K562 (cell line): ENCODE results near the gene PRF1. TPM values are rescaled to one million over a fixed set of nuclear protein-coding genes. Genes with fewer than 3 reads are reported as not detected.

ENCODE experiments used
- ADNP ChIP-seq: fragments of 200-800 bp; sonication (Bioruptor generic); IDR thresholded peaks from 2 replicates; pipeline ENCODE4 v1.6.1; 2016; ENCODE audit warnings: missing genetic modification characterization, missing compliant biosample characterization
- ARHGAP35 ChIP-seq: fragments of 450-650 bp; IDR thresholded peaks from 2 replicates; pipeline ENCODE4 v1.6.1; 2018; ENCODE audit not compliant: partially characterized antibody
- BMI1 ChIP-seq: fragments of 150-350 bp; IDR thresholded peaks from 2 replicates; pipeline ENCODE4 v1.6.1; 2014; ENCODE audit warnings: low read length
- CBX3 ChIP-seq, 2 experiments: IDR thresholded peaks; 1 replicate in 1 of 2; 2 replicates in 1 of 2; pipeline ENCODE4 v1.6.1; 2012; ENCODE audit warnings: inconsistent platforms in 2 of 2, low read length in 2 of 2, borderline replicate concordance in 1 of 2, control low read depth in 1 of 2
- CCAR2 ChIP-seq: fragments of 200-400 bp; formaldehyde crosslinking; IDR thresholded peaks from 2 replicates; pipeline ENCODE4 v1.6.1; 2017; ENCODE audit warnings: mild to moderate bottlenecking, low read depth, low read length
- CREB1 ChIP-seq, 2 experiments: sonication (generic) in 1 of 2; formaldehyde crosslinking in 1 of 2; IDR thresholded peaks; 2 replicates each; pipeline versions ENCODE4 v1.6.1 to v1.8.0; 2012 to 2022; ENCODE audit warnings: inconsistent platforms in 1 of 2, mild to moderate bottlenecking in 1 of 2, missing genetic modification reagents in 1 of 2, moderate library complexity in 1 of 2
- HNRNPLL ChIP-seq: fragments of 200-400 bp; formaldehyde crosslinking; IDR thresholded peaks from 2 replicates; pipeline ENCODE4 v1.6.1; 2017; ENCODE audit warnings: low read length, low read depth, mild to moderate bottlenecking; ENCODE audit not compliant: poor library complexity, severe bottlenecking
- IFI16 ChIP-seq: fragments of 250-450 bp; sonication (Bioruptor Pico); IDR thresholded peaks from 2 replicates; pipeline ENCODE4 v2.1.2; 2022; ENCODE audit warnings: mild to moderate bottlenecking, inconsistent platforms
- KDM2B ChIP-seq: fragments of 250-450 bp; sonication (Bioruptor Pico); IDR thresholded peaks from 2 replicates; pipeline ENCODE4 v1.8.0; 2021; ENCODE audit warnings: mild to moderate bottlenecking, moderate library complexity
- KLF1 ChIP-seq: fragments of 450-650 bp; IDR thresholded peaks from 2 replicates; pipeline ENCODE4 v1.6.1; 2016; ENCODE audit warnings: missing genetic modification characterization, missing compliant biosample characterization
- KLF13 ChIP-seq: fragments of 450-650 bp; IDR thresholded peaks from 2 replicates; pipeline ENCODE4 v1.6.1; 2016; ENCODE audit warnings: missing genetic modification characterization, low read depth, mild to moderate bottlenecking, missing compliant biosample characterization, moderate library complexity, borderline replicate concordance
- MAFG ChIP-seq: fragments of 450-650 bp; conservative IDR thresholded peaks from 2 replicates; pipeline ENCODE4 v1.6.1; 2016; ENCODE audit warnings: missing genetic modification characterization, missing compliant biosample characterization
- MBD2 ChIP-seq: sonication (generic); IDR thresholded peaks from 2 replicates; pipeline ENCODE4 v1.6.1; 2016; ENCODE audit warnings: low read depth, borderline replicate concordance
- NCOA4 ChIP-seq: fragments of 450-650 bp; IDR thresholded peaks from 2 replicates; pipeline ENCODE4 v1.6.1; 2018; ENCODE audit warnings: mild to moderate bottlenecking; ENCODE audit not compliant: partially characterized antibody
- POLR2AphosphoS5 ChIP-seq: IDR thresholded peaks from 2 replicates; pipeline ENCODE4 v1.6.1; 2011; ENCODE audit warnings: mild to moderate bottlenecking, low read depth, low read length, moderate library complexity; ENCODE audit not compliant: control insufficient read depth, insufficient read depth
- RCOR1 ChIP-seq, 2 experiments: IDR thresholded peaks; 2 replicates each; pipeline ENCODE4 v1.6.1; 2012; ENCODE audit warnings: low read depth in 2 of 2, low read length in 2 of 2, borderline replicate concordance in 1 of 2, improper control_type of control experiment in 1 of 2
- SMAD3 ChIP-seq: fragments of 450-650 bp; formaldehyde crosslinking; conservative IDR thresholded peaks from 2 replicates; pipeline ENCODE4 v1.4.0; 2020; ENCODE audit warnings: mild to moderate bottlenecking
- SPI1 ChIP-seq: IDR thresholded peaks from 2 replicates; pipeline ENCODE4 v1.6.1; 2011; ENCODE audit warnings: low read depth, low read length, control low read depth, borderline replicate concordance
- SREBF2 ChIP-seq: sonication (generic); formaldehyde crosslinking; IDR thresholded peaks from 2 replicates; pipeline ENCODE4 v1.4.0; 2020; ENCODE audit warnings: mild to moderate bottlenecking, missing genetic modification reagents
- XRCC4 ChIP-seq: IDR thresholded peaks from one replicate; pipeline ENCODE4 v1.6.1; 2011; ENCODE audit not compliant: insufficient read depth, insufficient read length; ENCODE audit errors: extremely low read depth
- ZNF197 ChIP-seq: fragments of 200-800 bp; sonication (Bioruptor generic); IDR thresholded peaks from 2 replicates; pipeline ENCODE4 v1.6.1; 2016; ENCODE audit warnings: low read depth, missing genetic modification characterization, missing compliant biosample characterization
- ZNF212 ChIP-seq: fragments of 450-650 bp; formaldehyde crosslinking; IDR thresholded peaks from 2 replicates; pipeline ENCODE4 v1.4.0; 2020; ENCODE audit warnings: mild to moderate bottlenecking
- ZNF695 ChIP-seq: fragments of 450-650 bp; formaldehyde crosslinking; IDR thresholded peaks from 2 replicates; pipeline ENCODE4 v1.4.0; 2020; ENCODE audit warnings: mild to moderate bottlenecking, moderate library complexity
- polyA plus RNA-seq, 8 experiments: library from polyadenylated mRNA; depleted of rRNA in 4 of 8; stranded (reverse) in 5 of 8; unstranded in 3 of 8; fragments of >200 nt; fragmentation: Nextera tagmentation in 2 of 8; fragmentation: Illumina TruSeq in 1 of 8; extraction: Ambion mirVana in 2 of 8; extraction: Trizol in 1 of 8; gene quantifications; 2 replicates each; pipeline versions ENCODE4 v1.2.1 to v1.2.3, GENCODE V29; 2011 to 2014; ENCODE audit warnings: inconsistent platforms in 1 of 8, missing spikeins in 1 of 8
- total RNA-seq, 7 experiments: library from RNA; depleted of rRNA in 6 of 7; stranded (reverse); fragments of >200 nt in 6 of 7; fragmentation: Illumina TruSeq in 2 of 7; extraction: Trizol in 2 of 7; gene quantifications; 2 replicates each; pipeline versions ENCODE4 v1.2.1 to v1.2.3, GENCODE V29; 2011 to 2021; ENCODE audit warnings: low replicate concordance in 1 of 7
- TF ChIP-seq, protein P1 (sequence below): IDR thresholded peaks from 2 replicates; pipeline ENCODE4 v1.6.1; 2012; ENCODE audit warnings: low read depth, low read length, improper control_type of control experiment, borderline replicate concordance
- TF ChIP-seq, protein P2 (sequence below): sonication (generic); formaldehyde crosslinking; IDR thresholded peaks from 2 replicates; pipeline ENCODE4 v1.8.0; 2022; ENCODE audit warnings: mild to moderate bottlenecking, missing genetic modification reagents
- TF ChIP-seq, protein P3 (sequence below): fragments of 450-650 bp; IDR thresholded peaks from 2 replicates; pipeline ENCODE4 v1.6.1; 2014; ENCODE audit warnings: low read depth, mild to moderate bottlenecking, moderate library complexity, borderline replicate concordance

The PRF1 gene
- total and polyA plus RNA-seq, 9 of the 15 experiments (the other 6 are each of a cell fraction or from before 2014, with no cell fraction given) = 3.8 to 8.6 (median 6.3) TPM

DNA sequence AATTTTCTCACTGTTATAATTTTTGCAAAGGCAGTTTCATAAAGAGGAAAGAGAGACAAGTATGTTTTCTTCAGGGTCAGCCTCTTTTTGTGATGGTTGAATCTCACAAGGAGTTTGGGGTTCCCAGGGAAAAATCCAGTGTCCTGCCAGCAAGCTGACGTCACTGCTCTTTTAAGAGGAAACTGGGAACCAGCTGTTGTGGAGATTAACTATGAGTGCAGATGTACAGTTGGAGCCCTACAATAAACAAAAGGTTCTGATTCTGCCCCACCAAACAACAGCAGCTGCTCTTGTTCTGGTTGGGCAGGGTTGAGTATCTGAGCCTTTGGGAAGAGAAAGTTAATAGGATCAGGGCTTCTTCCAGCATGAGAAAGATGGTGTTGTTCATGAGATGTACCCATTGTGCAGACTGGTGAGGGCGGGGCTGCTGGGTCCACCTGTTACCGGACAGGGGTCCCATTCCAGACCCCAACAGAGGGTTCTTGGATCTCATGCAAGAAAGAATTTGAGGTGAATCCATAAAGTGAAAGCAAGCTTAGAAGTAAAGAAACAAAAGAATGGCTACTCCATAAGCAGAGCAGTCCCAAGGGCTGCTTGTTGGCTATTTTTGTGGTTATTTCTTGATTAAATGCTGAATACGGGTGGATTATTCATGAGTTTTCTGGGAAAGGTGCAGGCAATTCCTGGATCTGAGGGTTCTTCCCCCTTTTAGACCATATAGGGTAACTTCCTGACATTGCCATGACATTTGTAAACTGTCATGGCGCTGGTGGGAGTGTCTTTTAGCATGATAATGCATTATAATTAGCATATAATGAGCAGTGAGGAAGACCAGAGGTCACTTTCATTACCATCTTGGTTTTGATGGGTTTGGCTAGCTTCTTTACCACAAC is 12.5 kb downstream of the PRF1 start (continued):
- TF ChIP-seq CREB1 (IDR thresholded peaks at IDR 0.05) = no peak
- TF ChIP-seq CREB1 (CRISPR knock-in tag; IDR thresholded peaks at IDR 0.05) = no peak
- TF ChIP-seq MAFG (tag) = peak; percentile 58; the same call in 1 of the 2 replicates
- TF ChIP-seq IFI16 = no peak
- TF ChIP-seq KLF1 = no peak
- no peak for TF ChIP-seq HNRNPLL
- TF ChIP-seq BMI1 = no peak
- TF ChIP-seq RCOR1 (IDR thresholded peaks at IDR 0.05; ENCODE audit: borderline replicate concordance in 1 of 2, low read depth in 2 of 2, low read length in 2 of 2) = no peak
- no peak for TF ChIP-seq POLR2AphosphoS5
- no peak for TF ChIP-seq CBX3 (IDR thresholded peaks at IDR 0.05; ENCODE audit: borderline replicate concordance in 1 of 2, low read length in 2 of 2)
- no peak for TF ChIP-seq NCOA4
- TF ChIP-seq, protein P1, sequence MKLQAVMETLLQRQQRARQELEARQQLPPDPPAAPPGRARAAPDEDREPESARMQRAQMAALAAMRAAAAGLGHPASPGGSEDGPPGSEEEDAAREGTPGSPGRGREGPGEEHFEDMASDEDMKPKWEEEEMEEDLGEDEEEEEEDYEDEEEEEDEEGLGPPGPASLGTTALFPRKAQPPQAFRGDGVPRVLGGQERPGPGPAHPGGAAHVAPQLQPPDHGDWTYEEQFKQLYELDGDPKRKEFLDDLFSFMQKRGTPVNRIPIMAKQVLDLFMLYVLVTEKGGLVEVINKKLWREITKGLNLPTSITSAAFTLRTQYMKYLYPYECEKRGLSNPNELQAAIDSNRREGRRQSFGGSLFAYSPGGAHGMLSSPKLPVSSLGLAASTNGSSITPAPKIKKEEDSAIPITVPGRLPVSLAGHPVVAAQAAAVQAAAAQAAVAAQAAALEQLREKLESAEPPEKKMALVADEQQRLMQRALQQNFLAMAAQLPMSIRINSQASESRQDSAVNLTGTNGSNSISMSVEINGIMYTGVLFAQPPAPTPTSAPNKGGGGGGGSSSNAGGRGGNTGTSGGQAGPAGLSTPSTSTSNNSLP = no peak
- no peak for TF ChIP-seq SREBF2 (CRISPR knock-in tag)
- no peak for TF ChIP-seq CCAR2
- no peak for TF ChIP-seq KLF13 (tag)
- TF ChIP-seq ZNF695 (CRISPR knock-in tag) = no peak
- TF ChIP-seq ZNF197 (CRISPR knock-in tag) = no peak
- TF ChIP-seq MBD2 = no peak
- TF ChIP-seq, protein P2, sequence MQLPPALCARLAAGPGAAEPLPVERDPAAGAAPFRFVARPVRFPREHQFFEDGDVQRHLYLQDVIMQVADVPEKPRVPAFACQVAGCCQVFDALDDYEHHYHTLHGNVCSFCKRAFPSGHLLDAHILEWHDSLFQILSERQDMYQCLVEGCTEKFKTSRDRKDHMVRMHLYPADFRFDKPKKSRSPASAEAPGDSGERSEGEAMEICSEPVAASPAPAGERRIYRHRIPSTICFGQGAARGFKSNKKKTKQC (CRISPR knock-in tag) = no peak
- TF ChIP-seq ZNF212 (CRISPR knock-in tag) = no peak
- no peak for TF ChIP-seq SMAD3 (CRISPR knock-in tag)
- no peak for TF ChIP-seq ADNP
- no peak for TF ChIP-seq SPI1
- no peak for TF ChIP-seq XRCC4
- TF ChIP-seq, protein P3, sequence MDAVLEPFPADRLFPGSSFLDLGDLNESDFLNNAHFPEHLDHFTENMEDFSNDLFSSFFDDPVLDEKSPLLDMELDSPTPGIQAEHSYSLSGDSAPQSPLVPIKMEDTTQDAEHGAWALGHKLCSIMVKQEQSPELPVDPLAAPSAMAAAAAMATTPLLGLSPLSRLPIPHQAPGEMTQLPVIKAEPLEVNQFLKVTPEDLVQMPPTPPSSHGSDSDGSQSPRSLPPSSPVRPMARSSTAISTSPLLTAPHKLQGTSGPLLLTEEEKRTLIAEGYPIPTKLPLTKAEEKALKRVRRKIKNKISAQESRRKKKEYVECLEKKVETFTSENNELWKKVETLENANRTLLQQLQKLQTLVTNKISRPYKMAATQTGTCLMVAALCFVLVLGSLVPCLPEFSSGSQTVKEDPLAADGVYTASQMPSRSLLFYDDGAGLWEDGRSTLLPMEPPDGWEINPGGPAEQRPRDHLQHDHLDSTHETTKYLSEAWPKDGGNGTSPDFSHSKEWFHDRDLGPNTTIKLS = no peak
- no peak for TF ChIP-seq ARHGAP35
- TF ChIP-seq KDM2B (CRISPR knock-in tag) = no peak
